ENCODE results near the gene SRGAP1.
"Not testable (repeated sequence)": the region's sequence is repeated elsewhere in the genome, so short reads cannot be mapped to it uniquely, and the experiment has no call there.

The SRGAP1 gene

GRCh38 chr12:64009321-64010068, 165.0 kb downstream of the SRGAP1 start:
- no peak overlapping the region for H3K4me3 ChIP-seq (ENCODE audit: low read length)
- H3K9ac ChIP-seq (ENCODE audit: low read length), result no peak overlapping the region
- H3K27me3 ChIP-seq (ENCODE audit: control insufficient read depth, insufficient read depth, low read length), result no peaks in the 10 kb centered on the region
- H3K9me3 ChIP-seq (ENCODE audit: control insufficient read depth, low read length), result no peaks in the 10 kb centered on the region
- H3K36me3 ChIP-seq (ENCODE audit: control insufficient read depth, insufficient read depth, low read length), result no peaks in the 10 kb centered on the region
- H3K4me1 ChIP-seq (ENCODE audit: control insufficient read depth, insufficient read depth, low read length), result peaks cover 5% of the 10 kb centered on the region

GRCh38 chr12:64010069-64010686, 165.7 kb downstream of the SRGAP1 start:
- H3K9ac ChIP-seq (ENCODE audit: low read length), result no peak overlapping the region
- H3K36me3 ChIP-seq (ENCODE audit: control insufficient read depth, insufficient read depth, low read length), result no peaks in the 10 kb centered on the region
- no peak overlapping the region for H3K4me3 ChIP-seq (ENCODE audit: low read length)

GRCh38 chr12:64016521-64016920, 172.0 kb downstream of the SRGAP1 start:
- Histone ChIP-seq H3K27me3 (ENCODE audit: control insufficient read depth, insufficient read depth, low read length) (no peaks in the 10 kb centered on the region), H3K36me3 (ENCODE audit: control insufficient read depth, insufficient read depth, low read length) (no peaks in the 10 kb centered on the region), H3K4me1 (ENCODE audit: control insufficient read depth, insufficient read depth, low read length) (no peaks in the 10 kb centered on the region), H3K4me3 (ENCODE audit: low read length) (no peak overlapping the region), H3K9ac (ENCODE audit: low read length) (no peak overlapping the region), H3K9me3 (ENCODE audit: control insufficient read depth, low read length) (no peaks in the 10 kb centered on the region)

More at GRCh38 chr12:64010069-64010686, 165.7 kb downstream of the SRGAP1 start:
- no peaks in the 10 kb centered on the region for H3K9me3 ChIP-seq (ENCODE audit: control insufficient read depth, low read length)
- H3K27me3 ChIP-seq (ENCODE audit: control insufficient read depth, insufficient read depth, low read length), result no peaks in the 10 kb centered on the region
- peaks cover 5% of the 10 kb centered on the region for H3K4me1 ChIP-seq (ENCODE audit: control insufficient read depth, insufficient read depth, low read length)

- H3K4me3 ChIP-seq (ENCODE audit: low read length); H3K4me1 ChIP-seq (ENCODE audit: control insufficient read depth, insufficient read depth, low read length); H3K27me3 ChIP-seq (ENCODE audit: control insufficient read depth, insufficient read depth, low read length); H3K9ac ChIP-seq (ENCODE audit: low read length); H3K9me3 ChIP-seq (ENCODE audit: control insufficient read depth, low read length); H3K36me3 ChIP-seq (ENCODE audit: control insufficient read depth, insufficient read depth, low read length): not testable (repeated sequence)
Measured at GRCh38 chr12:64018116-64018515, 173.6 kb downstream of the SRGAP1 start.

GRCh38 chr12:64018524-64018923, 174.0 kb downstream of the SRGAP1 start:
- H3K9ac ChIP-seq (ENCODE audit: low read length), result no peak overlapping the region
- H3K9me3 ChIP-seq (ENCODE audit: control insufficient read depth, low read length), result no peaks in the 10 kb centered on the region
- no peaks in the 10 kb centered on the region for H3K27me3 ChIP-seq (ENCODE audit: control insufficient read depth, insufficient read depth, low read length)
- no peaks in the 10 kb centered on the region for H3K36me3 ChIP-seq (ENCODE audit: control insufficient read depth, insufficient read depth, low read length)
- no peaks in the 10 kb centered on the region for H3K4me1 ChIP-seq (ENCODE audit: control insufficient read depth, insufficient read depth, low read length)
- H3K4me3 ChIP-seq (ENCODE audit: low read length), result no peak overlapping the region

- no peak overlapping the region for H3K9ac ChIP-seq (ENCODE audit: low read length)
- H3K27me3 ChIP-seq (ENCODE audit: control insufficient read depth, insufficient read depth, low read length), result no peaks in the 10 kb centered on the region
- H3K9me3 ChIP-seq (ENCODE audit: control insufficient read depth, low read length), result no peaks in the 10 kb centered on the region
- H3K36me3 ChIP-seq (ENCODE audit: control insufficient read depth, insufficient read depth, low read length), result no peaks in the 10 kb centered on the region
- H3K4me3 ChIP-seq (ENCODE audit: low read length), result no peak overlapping the region
- H3K4me1 ChIP-seq (ENCODE audit: control insufficient read depth, insufficient read depth, low read length), result no peaks in the 10 kb centered on the region
Measured at GRCh38 chr12:64019101-64019500, 174.6 kb downstream of the SRGAP1 start.

- Histone ChIP-seq H3K9ac (ENCODE audit: low read length) (no peak overlapping the region), H3K4me3 (ENCODE audit: low read length) (no peak overlapping the region), H3K4me1 (ENCODE audit: control insufficient read depth, insufficient read depth, low read length) (no peaks in the 10 kb centered on the region), H3K9me3 (ENCODE audit: control insufficient read depth, low read length) (no peaks in the 10 kb centered on the region), H3K36me3 (ENCODE audit: control insufficient read depth, insufficient read depth, low read length) (no peaks in the 10 kb centered on the region), H3K27me3 (ENCODE audit: control insufficient read depth, insufficient read depth, low read length) (no peaks in the 10 kb centered on the region)
Measured at GRCh38 chr12:64019654-64020053, 175.2 kb downstream of the SRGAP1 start.

- H3K4me3 ChIP-seq (ENCODE audit: low read length), result no peak overlapping the region
- H3K9ac ChIP-seq (ENCODE audit: low read length), result no peak overlapping the region
- H3K9me3 ChIP-seq (ENCODE audit: control insufficient read depth, low read length), result no peaks in the 10 kb centered on the region
- no peaks in the 10 kb centered on the region for H3K4me1 ChIP-seq (ENCODE audit: control insufficient read depth, insufficient read depth, low read length)
- no peaks in the 10 kb centered on the region for H3K36me3 ChIP-seq (ENCODE audit: control insufficient read depth, insufficient read depth, low read length)
- H3K27me3 ChIP-seq (ENCODE audit: control insufficient read depth, insufficient read depth, low read length), result no peaks in the 10 kb centered on the region
Measured at GRCh38 chr12:64025174-64025958, 180.9 kb downstream of the SRGAP1 start.

GRCh38 chr12:64027311-64027710, 182.8 kb downstream of the SRGAP1 start:
- no peaks in the 10 kb centered on the region for H3K9me3 ChIP-seq (ENCODE audit: control insufficient read depth, low read length)
- H3K4me3 ChIP-seq (ENCODE audit: low read length), result no peak overlapping the region
- H3K27me3 ChIP-seq (ENCODE audit: control insufficient read depth, insufficient read depth, low read length), result no peaks in the 10 kb centered on the region
- no peaks in the 10 kb centered on the region for H3K4me1 ChIP-seq (ENCODE audit: control insufficient read depth, insufficient read depth, low read length)
- no peak overlapping the region for H3K9ac ChIP-seq (ENCODE audit: low read length)
- no peaks in the 10 kb centered on the region for H3K36me3 ChIP-seq (ENCODE audit: control insufficient read depth, insufficient read depth, low read length)

- Histone ChIP-seq H3K36me3 (ENCODE audit: control insufficient read depth, insufficient read depth, low read length) (no peaks in the 10 kb centered on the region), H3K27me3 (ENCODE audit: control insufficient read depth, insufficient read depth, low read length) (no peaks in the 10 kb centered on the region), H3K9ac (ENCODE audit: low read length) (no peak overlapping the region), H3K4me1 (ENCODE audit: control insufficient read depth, insufficient read depth, low read length) (no peaks in the 10 kb centered on the region), H3K4me3 (ENCODE audit: low read length) (no peak overlapping the region), H3K9me3 (ENCODE audit: control insufficient read depth, low read length) (no peaks in the 10 kb centered on the region)
Measured at GRCh38 chr12:64028541-64028940, 184.0 kb downstream of the SRGAP1 start.

GRCh38 chr12:64029013-64029857, 184.7 kb downstream of the SRGAP1 start:
- no peaks in the 10 kb centered on the region for H3K27me3 ChIP-seq (ENCODE audit: control insufficient read depth, insufficient read depth, low read length)
- no peaks in the 10 kb centered on the region for H3K36me3 ChIP-seq (ENCODE audit: control insufficient read depth, insufficient read depth, low read length)
- no peak overlapping the region for H3K4me3 ChIP-seq (ENCODE audit: low read length)
- H3K9ac ChIP-seq (ENCODE audit: low read length), result no peak overlapping the region
- no peaks in the 10 kb centered on the region for H3K4me1 ChIP-seq (ENCODE audit: control insufficient read depth, insufficient read depth, low read length)
- H3K9me3 ChIP-seq (ENCODE audit: control insufficient read depth, low read length), result no peaks in the 10 kb centered on the region

Data from mucosa of stomach (tissue), 1 donor.